ENCODE data around the gene KIF4A.

DNA sequence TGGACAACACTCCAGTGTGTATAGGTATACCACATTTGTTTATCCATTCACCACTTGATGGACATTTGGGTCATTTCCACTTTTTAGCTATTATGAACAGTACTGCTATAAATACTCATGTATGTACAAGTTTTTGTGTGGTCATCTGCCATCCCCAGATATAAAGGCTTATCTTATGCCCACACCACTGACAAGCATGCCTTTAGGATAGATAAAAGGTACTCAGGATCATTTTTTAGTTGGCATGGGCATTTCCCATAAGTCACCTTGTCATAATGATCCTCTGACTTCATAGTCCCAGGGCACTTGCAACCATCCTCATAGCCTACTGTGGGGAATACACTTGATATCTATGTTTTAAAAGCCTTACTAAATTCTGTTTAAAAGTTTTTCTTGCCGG is 49.2 kb upstream of the KIF4A start:
- TF ChIP-seq, protein P1, sequence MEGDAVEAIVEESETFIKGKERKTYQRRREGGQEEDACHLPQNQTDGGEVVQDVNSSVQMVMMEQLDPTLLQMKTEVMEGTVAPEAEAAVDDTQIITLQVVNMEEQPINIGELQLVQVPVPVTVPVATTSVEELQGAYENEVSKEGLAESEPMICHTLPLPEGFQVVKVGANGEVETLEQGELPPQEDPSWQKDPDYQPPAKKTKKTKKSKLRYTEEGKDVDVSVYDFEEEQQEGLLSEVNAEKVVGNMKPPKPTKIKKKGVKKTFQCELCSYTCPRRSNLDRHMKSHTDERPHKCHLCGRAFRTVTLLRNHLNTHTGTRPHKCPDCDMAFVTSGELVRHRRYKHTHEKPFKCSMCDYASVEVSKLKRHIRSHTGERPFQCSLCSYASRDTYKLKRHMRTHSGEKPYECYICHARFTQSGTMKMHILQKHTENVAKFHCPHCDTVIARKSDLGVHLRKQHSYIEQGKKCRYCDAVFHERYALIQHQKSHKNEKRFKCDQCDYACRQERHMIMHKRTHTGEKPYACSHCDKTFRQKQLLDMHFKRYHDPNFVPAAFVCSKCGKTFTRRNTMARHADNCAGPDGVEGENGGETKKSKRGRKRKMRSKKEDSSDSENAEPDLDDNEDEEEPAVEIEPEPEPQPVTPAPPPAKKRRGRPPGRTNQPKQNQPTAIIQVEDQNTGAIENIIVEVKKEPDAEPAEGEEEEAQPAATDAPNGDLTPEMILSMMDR (IDR thresholded peaks at IDR 0.05): no peak
- no peak for TF ChIP-seq POLR2A (IDR thresholded peaks at IDR 0.05)
